ENCODE data around the gene MTA1.

GRCh38 chr14:105413544-105413886 is 6.1 kb upstream of the MTA1 start:
- TF ChIP-seq CTCF (conservative IDR thresholded peaks at IDR 0.05; ENCODE audit: low read depth, low read length) (no peak), EZH2 (IDR thresholded peaks at IDR 0.05; ENCODE audit: borderline replicate concordance, low read depth, low read length, poor library complexity, severe bottlenecking) (no peak)
